Prostate gland (tissue), 2 donors: Measurements from ENCODE around the gene METTL13.

ENCODE experiments used
- CTCF ChIP-seq, 4 experiments: fragments of 200-600 bp in 2 of 4; fragments of 450-650 bp in 2 of 4; sonication (generic) in 2 of 4; IDR thresholded peaks; 1 replicate in 3 of 4; 2 replicates in 1 of 4; pipeline ENCODE4 v1.5.1; 2016 to 2019; ENCODE audit warnings: antibody characterized with exemption in 4 of 4, mild to moderate bottlenecking in 2 of 4, moderate library complexity in 2 of 4
- POLR2A ChIP-seq: fragments of 450-650 bp; IDR thresholded peaks from one replicate; pipeline ENCODE4 v1.6.1; 2016; ENCODE audit warnings: antibody characterized with exemption, mild to moderate bottlenecking

GRCh38 chr1:171802207-171802606 is 20.7 kb downstream of the METTL13 start:
- TF ChIP-seq CTCF (IDR thresholded peaks at IDR 0.05) (no peak), POLR2A (no peak)
